GM21723 (cell line): Measurements from ENCODE around the gene CFAP77.

Source experiments
- ATAC-seq: cut with Tn5 transposase; IDR thresholded peaks from one replicate; pipeline ENCODE4 v1.9.1; 2021; ENCODE audit warnings: mild to moderate bottlenecking, moderate library complexity; ENCODE audit not compliant: unreplicated experiment

The CFAP77 gene

GRCh38 chr9:132447346-132447745 lies 37.3 kb downstream of the CFAP77 start:
- ATAC-seq: no peak

- no peak for ATAC-seq
These were observed 37.9 kb downstream of the CFAP77 start for GRCh38 chr9:132447902-132448301.

GRCh38 chr9:132451276-132451675 lies 41.3 kb downstream of the CFAP77 start:
- ATAC-seq: no peak

GRCh38 chr9:132456241-132456640 lies 46.2 kb downstream of the CFAP77 start:
- no peak for ATAC-seq

- no peak for ATAC-seq
These were observed 47.7 kb downstream of the CFAP77 start for GRCh38 chr9:132457504-132458236.

- no peak for ATAC-seq
These were observed 48.4 kb downstream of the CFAP77 start for GRCh38 chr9:132458432-132458831.

GRCh38 chr9:132459661-132460060 lies 49.6 kb downstream of the CFAP77 start:
- no peak for ATAC-seq

GRCh38 chr9:132460240-132460639 lies 50.2 kb downstream of the CFAP77 start:
- ATAC-seq: no peak

- ATAC-seq: no peak
These were observed 51.4 kb downstream of the CFAP77 start for GRCh38 chr9:132461281-132461896.

GRCh38 chr9:132461971-132462370 lies 52.0 kb downstream of the CFAP77 start:
- ATAC-seq: no peak

GRCh38 chr9:132464547-132464946 lies 54.5 kb downstream of the CFAP77 start:
- no peak for ATAC-seq

GRCh38 chr9:132465131-132465635 lies 55.2 kb downstream of the CFAP77 start:
- ATAC-seq: no peak

- no peak for ATAC-seq
These were observed 62.2 kb downstream of the CFAP77 start for GRCh38 chr9:132472199-132472598.

- ATAC-seq: no peak
These were observed 62.6 kb downstream of the CFAP77 start for GRCh38 chr9:132472599-132472998.

GRCh38 chr9:132474253-132474652 lies 64.2 kb downstream of the CFAP77 start:
- no peak for ATAC-seq

GRCh38 chr9:132478353-132479050 lies 68.5 kb downstream of the CFAP77 start:
- no peak for ATAC-seq

GRCh38 chr9:132479733-132480132 lies 69.7 kb downstream of the CFAP77 start:
- ATAC-seq: no peak

GRCh38 chr9:132481053-132481849 lies 71.2 kb downstream of the CFAP77 start:
- ATAC-seq: no peak

GRCh38 chr9:132482196-132482813 lies 72.3 kb downstream of the CFAP77 start:
- ATAC-seq: no peak

- no peak for ATAC-seq
These were observed 75.4 kb downstream of the CFAP77 start for GRCh38 chr9:132485393-132485792.
